SK-N-SH (cell line): ENCODE measurements around the gene CCDC187. TPM values are rescaled to one million over a fixed set of nuclear protein-coding genes. Genes with fewer than 3 reads are reported as not detected.

Experiments used
- CTCF ChIA-PET: fragments of 300-600, 350-600 bp; formaldehyde crosslinking; extraction: SDS; loops from one replicate; lab custom pipeline; 2021; lab: Yijun Ruan, JAX
- POLR2A ChIA-PET: fragments of 350-600 bp; sonication (Branson Sonifier 250); formaldehyde crosslinking; extraction: SDS; loops from one replicate; lab custom pipeline; 2020; ENCODE audit warnings: antibody characterized with exemption, inconsistent platforms; lab: Yijun Ruan, JAX
- DNase-seq: peaks from one replicate; pipeline ENCODE4 v3.0.0; 2012
- H2AFZ ChIP-seq: fragments of 200-600 bp; sonication (generic); 2 replicates; pipeline ENCODE4 v1.8.1; 2016; ENCODE audit warnings: antibody characterized with exemption, mild to moderate bottlenecking, low read depth
- H3F3A ChIP-seq: fragments of 200-600 bp; sonication (generic); replicated peaks from 2 replicates; pipeline ENCODE3; 2016; ENCODE audit warnings: antibody characterized with exemption, mild to moderate bottlenecking; ENCODE audit not compliant: insufficient read depth
- H3K27ac ChIP-seq, 2 experiments: fragments of 200-500 bp in 1 of 2; fragments of 200-600 bp in 1 of 2; sonication (Bioruptor generic) in 1 of 2; sonication (generic), shearing (Covaris generic) in 1 of 2; 2 replicates each; pipeline versions ENCODE4 v1.5.1 to v1.6.1; 2014 to 2016; ENCODE audit warnings: low read depth in 2 of 2, inconsistent platforms in 1 of 2, low read length in 1 of 2, mild to moderate bottlenecking in 1 of 2, mixed read lengths in 1 of 2
- H3K27me3 ChIP-seq: fragments of 200-600 bp; sonication (generic), shearing (Covaris generic); 2 replicates; pipeline ENCODE4 v1.6.1; 2016; ENCODE audit warnings: mixed run types; ENCODE audit not compliant: insufficient read depth
- H3K36me3 ChIP-seq, 2 experiments: fragments of 200-500 bp in 1 of 2; fragments of 200-600 bp in 1 of 2; sonication (Bioruptor generic) in 1 of 2; sonication (generic) in 1 of 2; replicated peaks in 1 of 2; 2 replicates each; pipeline versions ENCODE3 to v1.5.1; 2014 to 2016; ENCODE audit warnings: low read length in 1 of 2, mild to moderate bottlenecking in 1 of 2; ENCODE audit not compliant: insufficient read depth in 2 of 2, control insufficient read depth in 1 of 2
- H3K4me1 ChIP-seq, 2 experiments: fragments of 200-500 bp in 1 of 2; fragments of 200-600 bp in 1 of 2; sonication (Bioruptor generic) in 1 of 2; sonication (generic), shearing (Covaris generic) in 1 of 2; 2 replicates each; pipeline versions ENCODE4 v1.5.1 to v1.6.1; 2014 to 2016; ENCODE audit warnings: low read depth in 1 of 2, low read length in 1 of 2, mixed run types in 1 of 2; ENCODE audit not compliant: insufficient read depth in 2 of 2, control insufficient read depth in 1 of 2
- H3K4me2 ChIP-seq: fragments of 200-600 bp; sonication (generic), shearing (Covaris generic); 2 replicates; pipeline ENCODE4 v1.6.1; 2017; ENCODE audit warnings: mixed run types
- H3K4me3 ChIP-seq, 2 experiments: fragments of 200-500 bp in 1 of 2; fragments of 200-600 bp in 1 of 2; sonication (Bioruptor generic) in 1 of 2; sonication (generic), shearing (Covaris generic) in 1 of 2; 2 replicates each; pipeline versions ENCODE4 v1.5.1 to v1.8.1; 2014 to 2016; ENCODE audit warnings: low read depth in 2 of 2, inconsistent platforms in 1 of 2, low read length in 1 of 2, mild to moderate bottlenecking in 1 of 2, mixed read lengths in 1 of 2, moderate library complexity in 1 of 2
- H3K79me2 ChIP-seq: fragments of 200-600 bp; sonication (generic); 2 replicates; pipeline ENCODE4 v1.8.1; 2017; ENCODE audit warnings: mild to moderate bottlenecking; ENCODE audit not compliant: insufficient read depth
- H3K9ac ChIP-seq: fragments of 200-600 bp; sonication (generic); 2 replicates; pipeline ENCODE4 v1.6.1; 2017; ENCODE audit warnings: mixed run types
- H3K9me2 ChIP-seq: fragments of 200-600 bp; sonication (generic); 2 replicates; pipeline ENCODE4 v1.6.1; 2017; ENCODE audit warnings: mixed run types
- H3K9me3 ChIP-seq: fragments of 200-600 bp; sonication (generic); 2 replicates; pipeline ENCODE4 v1.6.1; 2017; ENCODE audit warnings: mixed run types, mild to moderate bottlenecking, moderate library complexity
- H4K20me1 ChIP-seq: fragments of 200-600 bp; sonication (generic); 2 replicates; pipeline ENCODE4 v1.6.1; 2017; ENCODE audit warnings: mild to moderate bottlenecking, mixed run types; ENCODE audit not compliant: insufficient read depth
- ELF1 ChIP-seq: IDR thresholded peaks from 2 replicates; pipeline ENCODE4 v1.4.0; 2012
- EP300 ChIP-seq, 2 experiments: IDR thresholded peaks; 2 replicates each; pipeline versions ENCODE4 v1.4.0 to v1.6.1; 2012; ENCODE audit warnings: borderline replicate concordance in 1 of 2, low read depth in 1 of 2, low read length in 1 of 2
- EZH2phosphoT487 ChIP-seq: fragments of 200-600 bp; sonication (generic); IDR thresholded peaks from 2 replicates; pipeline ENCODE4 v1.6.1; 2017; ENCODE audit warnings: low read depth, mixed run types, mild to moderate bottlenecking, antibody characterized with exemption, moderate library complexity, borderline replicate concordance
- FOXM1 ChIP-seq: IDR thresholded peaks from 2 replicates; pipeline ENCODE4 v1.4.0; 2012; ENCODE audit warnings: low read depth, mild to moderate bottlenecking
- GABPA ChIP-seq: IDR thresholded peaks from 2 replicates; pipeline ENCODE4 v1.4.0; 2012; ENCODE audit warnings: low read depth, mild to moderate bottlenecking
- GATA2 ChIP-seq: sonication (generic); formaldehyde crosslinking; IDR thresholded peaks from 2 replicates; pipeline ENCODE4 v1.5.0; 2020; ENCODE audit warnings: mild to moderate bottlenecking, missing genetic modification reagents
- IRF3 ChIP-seq: fragments of 150-350 bp; IDR thresholded peaks from 2 replicates; pipeline ENCODE4 v1.6.1; 2016; ENCODE audit warnings: mild to moderate bottlenecking, low read depth, low read length
- MAX ChIP-seq: IDR thresholded peaks from 2 replicates; pipeline ENCODE4 v1.4.0; 2012; ENCODE audit warnings: low read depth
- MEF2A ChIP-seq: IDR thresholded peaks from 2 replicates; pipeline ENCODE4 v1.4.0; 2012; ENCODE audit warnings: low read depth, borderline replicate concordance
- MXI1 ChIP-seq: IDR thresholded peaks from 2 replicates; pipeline ENCODE4 v1.6.1; 2012; ENCODE audit warnings: mild to moderate bottlenecking, low read depth, low read length, improper control_type of control experiment
- NFIC ChIP-seq: IDR thresholded peaks from 2 replicates; pipeline ENCODE4 v1.4.0; 2012; ENCODE audit warnings: borderline replicate concordance
- PBX3 ChIP-seq: IDR thresholded peaks from 2 replicates; pipeline ENCODE4; 2012
- POLR2AphosphoS5 ChIP-seq: IDR thresholded peaks from 2 replicates; pipeline ENCODE4 v1.6.1; 2012; ENCODE audit warnings: low read depth, low read length
- RAD21 ChIP-seq: IDR thresholded peaks from 2 replicates; pipeline ENCODE4 v1.6.1; 2012; ENCODE audit warnings: mild to moderate bottlenecking, low read length
- RXRA ChIP-seq: IDR thresholded peaks from 2 replicates; pipeline ENCODE4 v1.4.0; 2012; ENCODE audit warnings: low read depth, mild to moderate bottlenecking, borderline replicate concordance
- SMC3 ChIP-seq: IDR thresholded peaks from 2 replicates; pipeline ENCODE4 v1.6.1; 2012; ENCODE audit warnings: low read depth, low read length, improper control_type of control experiment
- TAF1 ChIP-seq: IDR thresholded peaks from 2 replicates; pipeline ENCODE4 v1.6.1; 2012; ENCODE audit warnings: low read depth, mild to moderate bottlenecking, low read length, moderate library complexity, borderline replicate concordance
- TEAD4 ChIP-seq: IDR thresholded peaks from 2 replicates; pipeline ENCODE4 v1.4.0; 2012; ENCODE audit warnings: mild to moderate bottlenecking, borderline replicate concordance; ENCODE audit not compliant: insufficient read depth
- YY1 ChIP-seq: IDR thresholded peaks from 2 replicates; pipeline ENCODE4 v1.4.0; 2012; ENCODE audit warnings: low read depth, mild to moderate bottlenecking
- ZBTB33 ChIP-seq: IDR thresholded peaks from 2 replicates; pipeline ENCODE4 v1.4.0; 2012; ENCODE audit warnings: low read depth, borderline replicate concordance
- WGBS: methylation state at CpG from one replicate; pipeline ENCODE4 v1.1.6; 2017; ENCODE audit warnings: low lambda C conversion rate; 5-methylcytosine and 5-hydroxymethylcytosine counted together
- polyA plus RNA-seq, 3 experiments: library from polyadenylated mRNA; depleted of rRNA; stranded (reverse); fragments of >200 nt; gene quantifications; 2 replicates each; pipeline ENCODE4 v1.2.3, GENCODE V29; 2012
- TF ChIP-seq, protein P1 (sequence below): fragments of 150-350 bp; IDR thresholded peaks from 2 replicates; pipeline ENCODE4 v1.6.1; 2017; ENCODE audit warnings: antibody characterized with exemption, low read length, low read depth, borderline replicate concordance

The CCDC187 gene
- polyA plus RNA-seq, 1 of the 3 experiments (the other 2 are of a cell fraction) = not detected

DNA sequence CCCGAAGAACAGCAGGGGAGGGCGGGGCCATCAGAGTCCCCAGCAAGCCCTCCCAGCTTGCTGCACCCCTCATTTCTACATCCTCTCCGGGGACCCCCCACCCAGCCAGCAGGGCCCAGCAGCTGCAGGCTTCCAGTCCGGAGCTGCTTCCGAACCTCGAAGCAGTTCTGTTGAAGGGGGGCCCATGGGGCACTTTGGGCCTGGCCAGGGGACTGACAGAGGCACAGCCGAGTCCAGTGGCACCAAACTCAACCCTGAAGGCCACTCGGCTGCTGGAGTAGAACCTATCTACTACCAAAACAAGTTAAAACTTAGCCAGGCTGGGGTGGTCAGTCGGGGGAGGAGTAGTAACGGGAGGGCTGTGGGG lies 8.1 kb upstream of the CCDC187 start:
- CTCF ChIA-PET = interaction anchor here (0.6 to 4.9 kb wide), 20 partner anchors 9 to 319 kb away, joined by 3 to 91 read pairs (median 6); partner anchors contain the start of genes CARD9, DNLZ and SNAPC4
- H2AFZ ChIP-seq = no peak overlapping the region
- peaks cover 4% of the 10 kb centered on the region; the same call in 1 of the 2 replicates for H3K9me3 ChIP-seq

GRCh38 chr9:136311051-136312008 lies 7.4 kb upstream of the CCDC187 start:
- TF ChIP-seq EP300 (IDR thresholded peaks at IDR 0.05; ENCODE audit: borderline replicate concordance in 1 of 2, low read depth in 1 of 2, low read length in 1 of 2) (no peak), RXRA (no peak), NFIC (no peak), EZH2phosphoT487 (no peak), TEAD4 (no peak), MAX (no peak), FOXM1 (no peak), MEF2A (no peak), ZBTB33 (no peak), PBX3 (no peak), YY1 (no peak), SMC3 (no peak), GATA2 (CRISPR knock-in tag) (no peak)
- TF ChIP-seq, protein P1, sequence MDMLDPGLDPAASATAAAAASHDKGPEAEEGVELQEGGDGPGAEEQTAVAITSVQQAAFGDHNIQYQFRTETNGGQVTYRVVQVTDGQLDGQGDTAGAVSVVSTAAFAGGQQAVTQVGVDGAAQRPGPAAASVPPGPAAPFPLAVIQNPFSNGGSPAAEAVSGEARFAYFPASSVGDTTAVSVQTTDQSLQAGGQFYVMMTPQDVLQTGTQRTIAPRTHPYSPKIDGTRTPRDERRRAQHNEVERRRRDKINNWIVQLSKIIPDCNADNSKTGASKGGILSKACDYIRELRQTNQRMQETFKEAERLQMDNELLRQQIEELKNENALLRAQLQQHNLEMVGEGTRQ = no peak
- TF ChIP-seq, all 33 proteins: peak for 0
- Histone ChIP-seq H3K9me2 (no peaks in the 10 kb centered on the region), H3K4me2 (no peak overlapping the region), H3K27ac (no peak overlapping the region), H3K36me3 (no peaks in the 10 kb centered on the region), H4K20me1 (no peaks in the 10 kb centered on the region), H3K9me3 (peaks cover 4% of the 10 kb centered on the region; the same call in 1 of the 2 replicates), H3K9ac (no peak overlapping the region), H3K4me3 (no peak overlapping the region), H3K27me3 (no peaks in the 10 kb centered on the region), H3K79me2 (no peaks in the 10 kb centered on the region), H3F3A (peaks cover 5% of the 10 kb centered on the region), H2AFZ (no peak overlapping the region), H3K4me1 (no peaks in the 10 kb centered on the region; a peak in 1 of 4 replicates)
- WGBS = 50% methylated on average over 1 of the region's 23 CpGs
- no peak for DNase-seq
- ChIA-PET POLR2A (interaction anchor here (0.9 kb wide), 1 partner anchor 52 kb away, joined by 4 read pairs; the partner anchor contains the start of gene DNLZ), CTCF (interaction anchor here (0.6 to 4.9 kb wide), 19 partner anchors 8 to 320 kb away, joined by 3 to 91 read pairs (median 5); partner anchors contain the start of genes CARD9, DNLZ and SNAPC4)

More for the DNA sequence above, 8.1 kb upstream of the CCDC187 start:
- H3K4me2 ChIP-seq = no peak overlapping the region
- H3K79me2 ChIP-seq = no peaks in the 10 kb centered on the region
- no peaks in the 10 kb centered on the region for H3K27me3 ChIP-seq
- no peaks in the 10 kb centered on the region; a peak in 1 of 4 replicates for H3K4me1 ChIP-seq
- POLR2A ChIA-PET = interaction anchor here (0.9 kb wide), 1 partner anchor 51 kb away, joined by 4 read pairs; the partner anchor contains the start of gene DNLZ
- no peaks in the 10 kb centered on the region for H3K36me3 ChIP-seq
- H3K27ac ChIP-seq = no peak overlapping the region
- no peaks in the 10 kb centered on the region for H4K20me1 ChIP-seq
- H3K9ac ChIP-seq = no peak overlapping the region
- peaks cover 5% of the 10 kb centered on the region for H3F3A ChIP-seq
- no peaks in the 10 kb centered on the region for H3K9me2 ChIP-seq
- 20% methylated on average over 2 of the region's 10 CpGs for WGBS
- H3K4me3 ChIP-seq = no peak overlapping the region
- TF ChIP-seq ELF1 = no peak
- TF ChIP-seq POLR2AphosphoS5 = no peak
- TF ChIP-seq EZH2phosphoT487 = no peak
- TF ChIP-seq RAD21 = no peak
- TF ChIP-seq GABPA = no peak
- TF ChIP-seq NFIC = no peak
- TF ChIP-seq TAF1 = no peak
- TF ChIP-seq MXI1 = no peak
- no peak for TF ChIP-seq IRF3
- DNase-seq = no peak
